Kasumi-1 (cell line): ENCODE measurements around the gene SART1.

Experiments used
- DNase-seq, 2 experiments: peaks; one replicate each; lab custom pipeline; 2025; lab: John Stamatoyannopoulos, UW

The SART1 gene

DNA sequence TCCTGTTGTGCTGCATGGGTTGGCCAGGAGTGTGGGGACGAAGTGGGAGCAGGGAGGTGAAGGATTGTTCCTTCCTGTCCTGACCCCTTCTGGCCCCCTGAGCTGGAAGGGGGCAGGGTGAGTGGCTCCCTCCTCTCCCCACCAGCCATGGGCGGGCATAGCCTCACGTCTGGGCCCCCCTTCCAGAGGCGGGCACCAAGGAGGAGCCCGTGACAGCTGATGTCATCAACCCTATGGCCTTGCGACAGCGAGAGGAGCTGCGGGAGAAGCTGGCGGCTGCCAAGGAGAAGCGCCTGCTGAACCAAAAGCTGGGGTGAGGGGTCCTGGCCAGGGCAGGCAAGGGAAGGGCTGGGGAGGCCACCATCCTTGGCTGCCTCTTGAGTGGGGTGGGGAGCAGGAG is 3.4 kb downstream of the SART1 start:
- DNase-seq, result no peak

DNA sequence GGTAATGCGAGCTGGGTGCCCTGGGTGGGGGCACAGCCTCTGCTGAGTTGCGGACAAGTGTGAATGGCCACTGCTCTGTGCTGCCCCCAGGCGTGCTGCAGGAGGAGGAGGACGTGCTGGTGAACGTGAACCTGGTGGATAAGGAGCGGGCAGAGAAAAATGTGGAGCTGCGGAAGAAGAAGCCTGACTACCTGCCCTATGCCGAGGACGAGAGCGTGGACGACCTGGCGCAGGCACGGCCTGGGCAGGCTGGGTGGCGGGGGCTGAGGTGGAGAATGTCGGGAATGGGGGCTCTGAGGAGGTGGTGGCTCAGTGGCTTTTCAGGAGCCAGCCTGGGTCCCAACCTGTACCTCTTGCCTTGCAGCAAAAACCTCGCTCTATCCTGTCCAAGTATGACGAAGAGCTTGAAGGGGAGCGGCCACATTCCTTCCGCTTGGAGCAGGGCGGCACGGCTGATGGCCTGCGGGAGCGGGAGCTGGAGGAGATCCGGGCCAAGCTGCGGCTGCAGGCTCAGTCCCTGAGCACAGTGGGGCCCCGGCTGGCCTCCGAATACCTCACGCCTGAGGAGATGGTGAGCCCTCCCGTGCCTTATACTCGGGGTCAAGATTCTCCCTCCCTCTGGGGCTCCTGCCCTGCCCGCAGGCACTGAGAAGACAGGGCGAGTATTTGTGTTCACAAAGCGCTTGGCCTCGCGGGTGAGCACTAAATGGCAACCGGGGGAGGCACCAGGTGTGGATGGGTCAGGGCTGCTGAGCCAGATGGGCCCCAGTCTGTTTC is 4.6 kb downstream of the SART1 start:
- no peak for DNase-seq

DNA sequence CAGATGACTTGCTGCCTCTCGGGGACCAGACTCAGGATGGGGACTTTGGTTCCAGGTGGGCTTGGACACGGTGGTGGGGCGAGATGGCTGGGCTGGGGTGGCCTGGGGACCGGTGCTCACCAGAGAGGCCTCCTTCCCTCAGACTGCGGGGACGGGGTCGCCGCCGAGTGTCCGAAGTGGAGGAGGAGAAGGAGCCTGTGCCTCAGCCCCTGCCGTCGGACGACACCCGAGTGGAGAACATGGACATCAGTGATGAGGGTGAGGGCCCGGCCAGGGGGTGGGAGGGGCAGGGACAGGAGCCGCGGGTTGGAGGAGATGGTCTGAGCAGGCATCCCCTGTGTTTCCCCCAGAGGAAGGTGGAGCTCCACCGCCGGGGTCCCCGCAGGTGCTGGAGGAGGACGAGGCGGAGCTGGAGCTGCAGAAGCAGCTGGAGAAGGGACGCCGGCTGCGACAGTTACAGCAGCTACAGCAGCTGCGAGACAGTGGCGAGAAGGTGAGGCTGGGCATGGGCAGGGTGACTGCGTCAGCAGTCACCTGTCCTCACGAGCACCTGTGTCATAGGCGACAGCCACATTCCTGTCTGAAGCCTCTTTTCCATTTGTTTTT is 5.9 kb downstream of the SART1 start:
- no peak for DNase-seq

DNA sequence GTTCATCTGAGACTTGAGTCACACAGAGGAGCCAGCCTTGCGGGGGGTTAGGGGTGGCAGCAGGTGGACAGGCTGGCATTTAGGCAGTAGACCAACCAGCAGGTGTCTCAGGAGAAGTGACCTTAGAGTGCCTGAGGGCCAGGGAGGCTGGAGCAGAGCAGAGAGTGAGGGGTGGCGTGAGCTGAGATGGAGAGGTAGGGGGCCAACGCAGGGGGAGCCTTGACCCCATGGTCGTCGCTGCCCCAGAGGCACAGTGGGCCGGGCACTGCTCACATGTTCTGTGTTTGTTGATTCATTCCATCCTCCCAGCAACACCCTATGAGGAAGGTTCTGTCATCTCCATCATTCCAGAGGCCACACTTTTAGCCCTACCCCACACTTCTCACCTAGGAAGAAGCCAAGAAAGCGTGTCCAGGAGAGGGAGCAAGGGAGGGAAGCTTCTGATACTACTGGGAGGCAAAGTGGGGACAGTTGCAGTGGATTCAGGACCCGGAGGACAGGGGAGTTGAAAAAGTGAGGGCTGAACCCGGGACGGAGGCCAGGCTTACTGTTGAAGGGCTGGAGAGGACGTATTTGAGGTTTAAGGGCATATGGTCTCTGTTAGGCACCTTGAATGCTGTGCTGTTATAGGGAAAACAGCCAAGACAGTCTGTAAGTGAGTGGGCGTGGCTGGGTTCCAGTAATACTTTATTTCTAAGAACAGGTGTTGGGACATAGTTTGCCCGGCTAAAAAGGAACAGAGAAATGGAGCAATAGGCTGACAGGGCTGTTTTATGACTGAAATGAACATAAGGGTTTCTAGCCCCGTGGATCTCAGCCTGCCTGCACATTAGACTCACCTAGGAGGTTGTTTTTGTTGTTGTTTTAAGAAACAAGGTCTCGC is 7.3 kb downstream of the SART1 start:
- DNase-seq, result no peak

DNA sequence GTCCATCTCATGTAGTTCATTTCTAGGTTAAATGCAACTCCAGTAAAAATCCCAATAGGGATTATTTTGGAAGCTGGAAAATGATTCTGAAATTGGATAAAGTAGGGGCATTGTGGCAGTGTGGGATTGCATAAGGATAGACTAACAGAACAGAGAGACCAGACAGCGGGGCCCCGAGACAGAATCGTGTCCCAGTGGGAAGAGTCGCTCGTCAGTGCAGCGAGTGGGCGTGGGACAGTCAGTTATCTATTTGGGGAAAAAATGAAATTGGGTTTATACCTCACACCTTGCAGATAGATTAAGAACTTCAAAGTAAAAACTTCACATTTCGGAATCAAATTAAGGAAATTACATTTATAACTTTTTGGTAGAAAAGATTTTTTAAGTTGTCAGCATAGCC is 10.6 kb downstream of the SART1 start:
- no peak for DNase-seq

DNA sequence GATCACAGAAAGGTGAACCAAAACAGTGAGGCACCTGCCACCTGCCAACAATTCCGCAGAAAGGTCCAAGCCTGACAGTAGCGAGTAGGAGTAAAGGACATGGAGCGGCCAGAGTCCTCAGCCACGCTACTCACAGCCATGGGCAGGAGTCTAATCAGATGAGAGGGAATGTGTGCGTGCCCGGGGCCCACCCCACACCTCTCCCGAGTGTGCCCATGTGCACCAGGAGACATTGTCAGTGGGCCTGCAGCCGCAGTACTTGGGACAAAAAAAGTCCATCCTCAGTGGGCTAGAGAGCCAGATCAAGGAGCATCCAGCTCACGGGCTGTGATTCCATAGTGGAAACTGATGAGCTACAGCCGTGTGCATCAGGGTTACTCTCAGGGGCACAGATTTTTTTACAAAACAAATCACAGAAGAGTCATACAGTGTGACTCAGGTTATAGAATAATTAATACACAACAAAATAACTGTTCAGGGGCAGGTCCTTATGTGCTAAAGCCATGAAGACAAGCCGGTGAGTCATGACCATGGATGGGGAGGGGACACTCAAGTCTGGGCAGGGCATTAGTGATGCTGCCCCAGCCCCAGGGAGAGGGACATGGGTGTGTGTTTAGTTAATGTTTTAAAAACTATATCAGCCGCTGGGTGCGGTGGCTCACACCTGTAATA is 12.0 kb downstream of the SART1 start:
- no peak for DNase-seq

DNA sequence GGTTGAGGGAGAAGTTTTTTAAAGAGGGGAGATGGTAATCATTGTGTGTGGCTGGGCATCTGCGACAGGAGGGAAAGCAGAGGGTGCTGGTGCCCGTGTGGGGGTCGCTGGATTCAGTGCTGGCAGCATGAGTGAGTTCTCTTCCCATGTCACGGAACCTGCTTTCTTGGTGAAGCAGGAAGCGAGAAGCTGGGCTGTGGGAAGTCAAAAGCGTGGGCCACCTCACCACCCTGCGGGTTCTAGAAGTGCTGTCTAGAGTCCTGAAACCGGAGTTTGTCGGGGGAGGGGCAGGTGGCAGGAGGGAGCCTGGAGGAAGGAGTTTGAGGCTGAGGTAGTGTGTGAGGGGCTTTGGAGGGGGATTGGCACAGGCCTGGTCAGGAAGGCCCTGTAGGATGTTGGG is 14.2 kb downstream of the SART1 start:
- DNase-seq, result no peak

DNA sequence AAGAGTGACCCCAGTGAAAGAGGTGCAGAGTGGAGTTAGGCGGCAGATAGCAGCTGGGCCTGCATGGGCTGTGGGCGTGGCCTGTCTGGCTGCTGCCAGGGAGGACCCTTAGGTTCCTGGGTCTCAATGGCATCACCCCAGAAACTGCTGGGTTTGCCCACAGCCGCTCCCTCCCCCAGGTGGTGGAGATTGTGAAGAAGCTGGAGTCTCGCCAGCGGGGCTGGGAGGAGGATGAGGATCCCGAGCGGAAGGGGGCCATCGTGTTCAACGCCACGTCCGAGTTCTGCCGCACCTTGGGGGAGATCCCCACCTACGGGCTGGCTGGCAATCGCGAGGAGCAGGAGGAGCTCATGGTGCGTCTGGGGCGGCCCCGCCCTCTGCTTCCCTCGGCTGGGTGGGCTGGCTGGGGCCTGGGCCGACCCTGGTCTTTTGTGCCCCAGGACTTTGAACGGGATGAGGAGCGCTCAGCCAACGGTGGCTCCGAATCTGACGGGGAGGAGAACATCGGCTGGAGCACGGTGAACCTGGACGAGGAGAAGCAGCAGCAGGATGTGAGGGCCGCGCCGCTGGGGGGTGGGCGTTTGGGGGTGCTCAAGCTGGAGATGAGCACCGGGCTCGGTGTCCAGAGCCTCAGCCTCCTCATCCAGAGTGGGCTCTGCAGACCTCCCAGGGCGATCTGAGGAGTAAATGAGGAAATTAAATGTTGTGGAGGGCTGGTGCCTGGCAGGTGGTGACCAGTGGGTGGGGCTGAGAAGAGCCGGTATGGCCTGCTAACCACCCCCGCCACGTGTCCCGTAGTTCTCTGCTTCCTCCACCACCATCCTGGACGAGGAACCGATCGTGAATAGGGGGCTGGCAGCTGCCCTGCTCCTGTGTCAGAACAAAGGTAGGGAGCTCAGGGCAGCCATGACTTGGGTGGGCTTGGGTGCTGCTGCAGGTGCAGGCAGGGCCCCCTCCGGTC is 15.0 kb downstream of the SART1 start:
- DNase-seq, result no peak

DNA sequence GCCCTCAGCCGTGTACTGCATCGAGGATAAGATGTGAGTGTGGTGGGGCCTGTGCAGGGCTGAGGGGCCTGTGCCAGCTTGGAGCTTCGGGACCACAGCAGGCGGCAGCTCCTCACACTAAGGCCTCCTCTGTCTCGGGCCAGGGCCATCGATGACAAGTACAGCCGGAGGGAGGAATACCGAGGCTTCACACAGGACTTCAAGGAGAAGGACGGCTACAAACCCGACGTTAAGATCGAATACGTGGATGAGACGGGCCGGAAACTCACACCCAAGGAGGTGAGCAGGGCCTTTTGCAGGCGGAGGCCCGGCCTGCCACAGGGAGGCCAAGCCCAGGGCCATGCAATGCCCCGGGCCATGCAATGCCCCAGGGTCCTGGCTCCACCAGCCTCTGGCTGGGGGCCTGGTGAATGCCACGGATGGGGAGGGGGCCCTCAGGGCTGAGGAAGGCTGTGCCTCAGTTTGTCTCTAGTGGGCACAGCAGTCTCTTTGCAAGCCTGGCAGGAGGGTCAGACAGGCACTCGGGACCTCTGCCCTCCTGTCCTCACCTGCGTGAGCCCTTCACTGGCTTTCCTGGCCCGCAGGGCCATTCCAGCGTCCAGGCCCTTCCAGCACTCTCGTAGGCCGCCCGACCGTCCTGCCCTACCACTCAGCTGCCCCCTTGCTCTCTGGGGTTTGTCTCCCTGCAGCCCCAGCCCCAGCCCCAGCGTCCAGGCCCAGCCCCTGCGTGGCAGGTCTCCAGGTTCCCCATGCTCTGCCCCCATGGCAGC is 16.3 kb downstream of the SART1 start:
- no peak for DNase-seq

DNA sequence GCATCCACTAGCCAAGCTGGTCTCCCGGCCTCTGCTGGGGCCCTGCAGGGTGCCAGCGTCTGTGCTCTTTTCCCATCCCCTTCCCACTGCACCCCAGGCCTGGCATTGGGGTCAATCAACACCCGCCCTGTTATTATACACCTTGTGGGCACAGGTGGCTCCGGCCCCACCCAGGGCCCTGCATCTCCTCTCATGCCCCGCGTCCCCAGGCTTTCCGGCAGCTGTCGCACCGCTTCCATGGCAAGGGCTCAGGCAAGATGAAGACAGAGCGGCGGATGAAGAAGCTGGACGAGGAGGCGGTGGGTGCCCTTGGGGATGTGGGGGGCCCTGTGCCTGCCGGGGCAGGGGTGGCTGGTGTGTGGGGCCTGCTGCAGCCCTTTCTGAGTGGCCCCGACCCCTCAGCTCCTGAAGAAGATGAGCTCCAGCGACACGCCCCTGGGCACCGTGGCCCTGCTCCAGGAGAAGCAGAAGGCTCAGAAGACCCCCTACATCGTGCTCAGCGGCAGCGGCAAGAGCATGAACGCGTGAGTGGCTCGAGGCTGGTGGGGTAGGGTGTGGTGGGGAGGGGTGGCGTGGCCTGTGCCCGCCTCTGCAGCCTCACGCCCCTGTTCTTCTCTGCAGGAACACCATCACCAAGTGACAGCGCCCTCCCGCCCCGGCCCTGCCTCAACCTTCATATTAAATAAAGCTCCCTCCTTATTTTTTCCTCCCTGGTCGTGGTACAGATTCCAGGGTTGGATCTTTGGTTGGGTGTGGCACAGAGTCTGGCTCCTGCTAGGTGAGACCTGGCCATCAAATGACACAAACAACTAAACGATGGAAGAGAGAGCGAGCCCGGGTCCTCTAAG is 17.1 kb downstream of the SART1 start:
- no peak for DNase-seq

DNA sequence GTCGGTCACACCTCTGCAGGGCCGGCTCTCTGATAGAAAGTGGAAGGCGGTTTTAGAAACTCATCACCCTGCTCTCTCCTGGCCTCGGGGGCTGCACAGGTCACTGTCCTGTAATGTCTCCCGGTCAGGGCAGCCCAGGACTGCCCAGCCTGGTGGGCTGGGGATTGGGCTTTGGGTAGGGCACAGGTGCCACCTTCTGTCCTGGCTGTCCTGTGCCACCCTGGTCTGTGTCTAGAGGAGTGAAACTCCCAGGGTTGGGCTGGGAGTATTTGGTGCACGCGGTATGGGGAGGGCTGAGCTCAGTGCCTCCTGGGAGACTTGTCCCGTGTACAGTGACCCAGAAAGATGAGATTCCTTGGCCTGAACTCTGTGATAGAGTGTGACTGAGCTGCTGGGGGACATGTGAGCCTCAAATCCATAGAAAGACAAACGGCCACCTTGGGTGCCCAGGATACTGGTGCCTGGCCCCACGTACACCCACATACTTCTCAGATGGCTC is 17.8 kb downstream of the SART1 start:
- no peak for DNase-seq

DNA sequence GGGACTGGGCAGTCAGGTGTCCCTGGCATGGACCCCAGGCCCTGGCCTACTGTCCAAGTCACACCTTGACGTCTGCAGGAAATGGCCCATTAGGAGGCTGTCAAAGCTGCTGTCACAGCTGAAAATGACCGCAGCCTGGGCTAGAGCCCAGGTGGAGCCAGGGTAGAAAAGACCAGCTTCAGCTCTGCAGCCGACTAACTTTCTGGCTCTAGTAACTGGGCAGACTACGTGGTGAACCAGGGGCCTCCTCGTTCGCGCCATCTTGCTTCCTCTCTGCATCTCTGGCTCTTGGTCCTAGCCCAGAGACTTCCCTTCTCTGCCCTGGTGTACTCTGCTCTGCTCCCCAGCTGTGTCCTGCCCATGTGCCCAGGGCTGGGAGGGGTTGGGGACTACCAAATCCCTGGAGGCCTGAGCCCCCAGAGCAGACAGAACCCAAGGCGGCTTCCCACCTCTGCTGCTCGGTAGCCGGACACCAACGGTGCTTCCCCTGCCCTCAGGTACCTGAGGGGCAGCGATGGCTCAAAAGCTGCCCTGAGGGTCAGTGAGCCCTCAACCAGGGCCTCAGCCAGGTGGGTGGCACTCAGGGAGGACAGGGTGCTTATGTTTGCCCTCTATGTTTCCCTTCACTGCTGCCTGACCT is 19.7 kb downstream of the SART1 start:
- no peak for DNase-seq

DNA sequence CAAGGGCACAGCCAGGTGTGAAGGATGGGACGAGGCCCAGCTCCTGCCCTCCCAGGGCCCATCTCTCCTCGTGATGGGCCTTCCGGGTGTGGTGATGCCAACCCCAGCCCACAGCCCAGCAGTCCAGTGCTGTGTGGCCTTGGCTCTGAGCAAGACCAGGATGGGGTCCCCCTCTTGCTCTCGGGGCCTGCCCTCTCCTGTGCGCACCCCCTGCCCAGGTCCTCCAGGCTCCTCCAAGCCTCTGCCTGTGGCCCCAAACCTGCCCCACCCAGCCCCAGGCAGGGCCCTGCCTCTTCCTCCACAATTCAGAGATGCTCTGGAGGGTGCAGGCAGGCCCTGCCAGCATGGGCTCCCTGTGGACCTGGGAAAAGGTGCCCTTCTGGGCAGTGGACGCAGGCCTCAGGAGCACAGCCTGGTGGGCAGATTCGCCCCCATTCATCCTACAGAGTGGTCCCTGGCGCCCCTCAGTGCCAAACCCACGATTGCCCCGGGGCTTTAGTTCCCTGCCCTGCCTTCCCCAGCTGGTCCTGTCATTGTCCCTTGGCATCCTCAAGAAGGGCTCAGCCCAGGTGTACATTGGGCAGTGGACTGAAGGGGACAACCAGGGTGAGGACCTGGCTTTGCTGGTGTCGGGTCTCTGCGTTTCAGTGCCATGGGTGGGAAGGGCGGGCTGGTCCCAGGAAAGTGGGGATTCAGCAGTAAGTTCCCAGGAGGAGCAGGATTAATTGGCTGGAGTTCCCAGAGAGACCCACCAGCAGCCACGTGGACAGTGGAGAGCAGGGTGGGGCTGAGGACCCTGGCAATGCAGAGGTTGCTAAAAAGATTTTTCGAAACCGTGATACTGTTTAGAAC is 20.7 kb downstream of the SART1 start:
- no peak for DNase-seq

DNA sequence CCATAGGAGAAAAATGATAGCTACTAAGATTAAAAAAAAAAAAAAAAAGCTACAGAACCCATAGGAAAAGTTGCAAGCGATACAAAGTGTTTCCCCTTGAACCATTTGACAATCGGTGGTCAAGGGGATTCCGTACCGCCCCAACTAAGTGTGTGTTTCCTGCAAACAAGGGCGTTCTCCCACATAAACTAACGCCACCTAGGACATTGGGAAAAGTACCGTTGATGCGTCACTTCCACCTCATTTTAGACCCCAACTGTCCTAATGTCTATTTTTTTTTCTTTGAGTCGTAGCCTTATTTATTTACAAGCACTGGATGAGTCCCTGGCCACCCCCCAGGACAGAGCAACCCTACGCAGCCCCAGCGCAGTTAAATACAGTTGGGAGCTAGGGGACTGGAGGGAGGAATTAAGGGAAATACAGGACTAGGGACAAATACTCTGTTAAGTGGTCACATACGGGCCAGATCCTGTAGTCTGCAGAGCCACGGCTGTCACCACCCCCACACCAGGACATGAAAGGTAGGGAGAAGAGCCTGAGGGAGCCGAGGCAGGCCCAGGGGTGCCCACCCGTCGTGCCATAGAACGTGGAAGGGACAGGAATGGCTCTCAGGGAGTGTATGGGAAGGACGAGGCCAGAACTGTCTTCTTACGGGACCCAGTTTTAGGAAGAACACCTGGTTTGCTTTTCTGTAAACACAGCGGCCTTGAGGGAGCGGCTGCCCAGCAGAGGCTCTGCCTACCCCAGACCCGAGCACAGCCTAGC is 21.5 kb downstream of the SART1 start:
- no peak for DNase-seq

DNA sequence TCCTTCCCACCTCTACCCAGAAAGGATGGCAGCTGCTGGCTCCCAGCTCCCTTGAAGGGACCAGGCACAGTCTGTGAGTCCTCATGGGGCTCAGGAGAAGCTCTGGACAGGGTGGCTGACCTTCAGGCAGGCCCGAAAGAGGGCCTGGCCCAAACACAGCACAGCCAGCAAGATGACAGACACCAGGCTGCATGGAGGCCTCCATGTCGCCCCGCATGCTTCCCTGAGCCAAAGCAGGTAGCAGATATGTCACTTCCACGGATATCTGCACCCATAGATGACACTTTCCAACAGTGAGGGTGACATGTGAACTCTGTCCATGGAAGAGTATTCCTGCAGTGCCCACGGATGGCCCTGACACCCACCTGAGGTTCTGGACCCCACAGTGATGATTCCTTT is 22.1 kb downstream of the SART1 start:
- DNase-seq, result no peak

DNA sequence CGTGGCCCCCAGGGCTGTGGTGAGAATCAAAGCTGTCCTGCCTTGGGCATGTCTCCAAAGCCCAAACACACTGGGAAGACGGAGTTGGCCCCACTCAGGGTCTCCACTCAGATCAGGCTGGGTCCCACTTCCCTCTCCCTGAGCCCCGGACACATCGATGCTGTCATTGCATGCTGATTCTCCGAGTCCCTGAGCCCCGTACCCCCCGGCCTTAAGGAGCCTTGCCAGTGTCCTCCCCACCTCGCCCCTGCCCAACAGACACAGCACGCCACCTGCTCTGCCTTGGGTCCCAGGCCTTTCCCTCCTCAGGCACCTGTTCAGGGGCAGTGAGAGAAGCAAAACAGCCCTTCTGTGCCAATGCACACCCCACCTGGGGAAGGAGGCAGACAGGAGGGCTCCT is 25.8 kb downstream of the SART1 start:
- DNase-seq, result no peak
